ENCODE data around the gene LDLRAD4.

LDLRAD4 gene

GRCh38 chr18:13621446-13621849 is 402.9 kb downstream of the LDLRAD4 start:
- H3K27ac ChIP-seq = no peak overlapping the region
- H3K4me3 ChIP-seq = no peak overlapping the region
- TF ChIP-seq POLR2AphosphoS5 (IDR thresholded peaks at IDR 0.05; ENCODE audit: borderline replicate concordance, low read depth, low read length) = no peak
- no peak for TF ChIP-seq EZH2 (IDR thresholded peaks at IDR 0.05)
- no peak for TF ChIP-seq FOXP2 (optimal IDR thresholded peaks at IDR 0.05; ENCODE audit: control extremely low read depth, extremely low read length, insufficient read depth)
- DNase-seq (ENCODE audit: low read depth, low spot score) = no peak
- H3K9ac ChIP-seq (ENCODE audit: insufficient read length) = no peak overlapping the region
- H3K36me3 ChIP-seq (ENCODE audit: insufficient read depth, low read length) = no peaks in the 10 kb centered on the region
- no peaks in the 10 kb centered on the region for H3K9me3 ChIP-seq (ENCODE audit: low read depth, low read length)

- Histone ChIP-seq H3K4me3 (no peak overlapping the region), H3K36me3 (ENCODE audit: insufficient read depth, low read length) (no peaks in the 10 kb centered on the region), H3K9ac (ENCODE audit: insufficient read length) (no peak overlapping the region), H3K27ac (no peak overlapping the region), H3K9me3 (ENCODE audit: low read depth, low read length) (no peaks in the 10 kb centered on the region)
- no peak for DNase-seq (ENCODE audit: low read depth, low spot score)
- no peak for TF ChIP-seq POLR2AphosphoS5 (IDR thresholded peaks at IDR 0.05; ENCODE audit: borderline replicate concordance, low read depth, low read length)
- TF ChIP-seq EZH2 (IDR thresholded peaks at IDR 0.05) = no peak
- TF ChIP-seq FOXP2 (optimal IDR thresholded peaks at IDR 0.05; ENCODE audit: control extremely low read depth, extremely low read length, insufficient read depth) = no peak
These were observed 403.5 kb downstream of the LDLRAD4 start for GRCh38 chr18:13621886-13622619.

- no peak overlapping the region for H3K4me3 ChIP-seq
- no peak overlapping the region for H3K9ac ChIP-seq (ENCODE audit: insufficient read length)
- TF ChIP-seq FOXP2 (optimal IDR thresholded peaks at IDR 0.05; ENCODE audit: control extremely low read depth, extremely low read length, insufficient read depth) (no peak), POLR2AphosphoS5 (IDR thresholded peaks at IDR 0.05; ENCODE audit: borderline replicate concordance, low read depth, low read length) (no peak), EZH2 (IDR thresholded peaks at IDR 0.05) (no peak)
- no peaks in the 10 kb centered on the region for H3K9me3 ChIP-seq (ENCODE audit: low read depth, low read length)
- no peaks in the 10 kb centered on the region for H3K36me3 ChIP-seq (ENCODE audit: insufficient read depth, low read length)
- no peak overlapping the region for H3K27ac ChIP-seq
- DNase-seq (ENCODE audit: low read depth, low spot score) = no peak
These were observed 404.2 kb downstream of the LDLRAD4 start for GRCh38 chr18:13622751-13623150.

- H3K9ac ChIP-seq (ENCODE audit: insufficient read length) = no peak overlapping the region
- DNase-seq (ENCODE audit: low read depth, low spot score) = no peak
- no peak overlapping the region for H3K4me3 ChIP-seq
- no peak overlapping the region for H3K27ac ChIP-seq
- TF ChIP-seq POLR2AphosphoS5 (IDR thresholded peaks at IDR 0.05; ENCODE audit: borderline replicate concordance, low read depth, low read length) = no peak
- H3K9me3 ChIP-seq (ENCODE audit: low read depth, low read length) = no peaks in the 10 kb centered on the region
- no peaks in the 10 kb centered on the region for H3K36me3 ChIP-seq (ENCODE audit: insufficient read depth, low read length)
These were observed 404.8 kb downstream of the LDLRAD4 start for GRCh38 chr18:13623348-13623747.

- no peak overlapping the region for H3K9ac ChIP-seq (ENCODE audit: insufficient read length)
- H3K36me3 ChIP-seq (ENCODE audit: insufficient read depth, low read length) = no peaks in the 10 kb centered on the region
- TF ChIP-seq POLR2AphosphoS5 (IDR thresholded peaks at IDR 0.05; ENCODE audit: borderline replicate concordance, low read depth, low read length) (no peak), EZH2 (IDR thresholded peaks at IDR 0.05) (no peak), FOXP2 (optimal IDR thresholded peaks at IDR 0.05; ENCODE audit: control extremely low read depth, extremely low read length, insufficient read depth) (no peak)
- H3K4me3 ChIP-seq = no peak overlapping the region
- no peaks in the 10 kb centered on the region for H3K9me3 ChIP-seq (ENCODE audit: low read depth, low read length)
- H3K27ac ChIP-seq = no peak overlapping the region
- no peak for DNase-seq (ENCODE audit: low read depth, low spot score)
These were observed 405.3 kb downstream of the LDLRAD4 start for GRCh38 chr18:13623871-13624270.

- H3K27ac ChIP-seq = no peak overlapping the region
- no peak for DNase-seq (ENCODE audit: low read depth, low spot score)
- no peaks in the 10 kb centered on the region for H3K9me3 ChIP-seq (ENCODE audit: low read depth, low read length)
- H3K36me3 ChIP-seq (ENCODE audit: insufficient read depth, low read length) = no peaks in the 10 kb centered on the region
- no peak overlapping the region for H3K9ac ChIP-seq (ENCODE audit: insufficient read length)
- no peak overlapping the region for H3K4me3 ChIP-seq
- TF ChIP-seq POLR2AphosphoS5 (IDR thresholded peaks at IDR 0.05; ENCODE audit: borderline replicate concordance, low read depth, low read length) (no peak), FOXP2 (optimal IDR thresholded peaks at IDR 0.05; ENCODE audit: control extremely low read depth, extremely low read length, insufficient read depth) (no peak), EZH2 (IDR thresholded peaks at IDR 0.05) (no peak)
These were observed 406.1 kb downstream of the LDLRAD4 start for GRCh38 chr18:13624563-13625237.

GRCh38 chr18:13625355-13625754 is 406.8 kb downstream of the LDLRAD4 start:
- Histone ChIP-seq H3K36me3 (ENCODE audit: insufficient read depth, low read length) (no peaks in the 10 kb centered on the region), H3K27ac (no peak overlapping the region), H3K9ac (ENCODE audit: insufficient read length) (no peak overlapping the region), H3K9me3 (ENCODE audit: low read depth, low read length) (no peaks in the 10 kb centered on the region), H3K4me3 (no peak overlapping the region)
- DNase-seq (ENCODE audit: low read depth, low spot score) = no peak
- TF ChIP-seq POLR2AphosphoS5 (IDR thresholded peaks at IDR 0.05; ENCODE audit: borderline replicate concordance, low read depth, low read length) = no peak
- no peak for TF ChIP-seq EZH2 (IDR thresholded peaks at IDR 0.05)
- TF ChIP-seq FOXP2 (optimal IDR thresholded peaks at IDR 0.05; ENCODE audit: control extremely low read depth, extremely low read length, insufficient read depth) = no peak

GRCh38 chr18:13625843-13626543 is 407.4 kb downstream of the LDLRAD4 start:
- no peak for TF ChIP-seq POLR2AphosphoS5 (IDR thresholded peaks at IDR 0.05; ENCODE audit: borderline replicate concordance, low read depth, low read length)
- no peak for TF ChIP-seq EZH2 (IDR thresholded peaks at IDR 0.05)
- TF ChIP-seq FOXP2 (optimal IDR thresholded peaks at IDR 0.05; ENCODE audit: control extremely low read depth, extremely low read length, insufficient read depth) = no peak
- no peak overlapping the region for H3K27ac ChIP-seq

More at GRCh38 chr18:13625843-13626543, 407.4 kb downstream of the LDLRAD4 start:
- H3K36me3 ChIP-seq (ENCODE audit: insufficient read depth, low read length) = no peaks in the 10 kb centered on the region
- H3K9me3 ChIP-seq (ENCODE audit: low read depth, low read length) = no peaks in the 10 kb centered on the region
- H3K4me3 ChIP-seq = no peak overlapping the region
- no peak for DNase-seq (ENCODE audit: low read depth, low spot score)
- no peak overlapping the region for H3K9ac ChIP-seq (ENCODE audit: insufficient read length)

All from SK-N-MC (cell line).